Astrocyte of the cerebellum (primary cell): ENCODE data around the gene GPR17.

Experiments used
- DNase-seq: peaks from one replicate; pipeline ENCODE4 v3.0.0-alpha.2; 2011; ENCODE audit warnings: low read depth
- H3K4me3 ChIP-seq: 2 replicates; pipeline ENCODE4 v1.5.1; 2011; ENCODE audit warnings: mild to moderate bottlenecking, low read depth, low read length, moderate library complexity
- CTCF ChIP-seq: IDR thresholded peaks from 2 replicates; pipeline ENCODE4 v1.5.1; 2012; ENCODE audit warnings: low read length, low read depth, moderate library complexity, mild to moderate bottlenecking; ENCODE audit errors: missing control alignments
- in situ Hi-C: cut with HindIII; loops from 2 replicates; pipeline ENCODE4 v1.10.0; 2017; ENCODE audit warnings: low sequenced_read_pairs

Gene GPR17

GRCh38 chr2:127659408-127660290 lies 13.7 kb downstream of the GPR17 start:
- no peak for DNase-seq
- no peak for TF ChIP-seq CTCF

GRCh38 chr2:127660291-127660578 lies 14.3 kb downstream of the GPR17 start:
- in situ Hi-C loops: no loop called here
- no peak overlapping the region for H3K4me3 ChIP-seq
- TF ChIP-seq CTCF: no peak
- no peak for DNase-seq

More at GRCh38 chr2:127659408-127660290, 13.7 kb downstream of the GPR17 start:
- no peak overlapping the region for H3K4me3 ChIP-seq
- in situ Hi-C loops: no loop called here

DNA sequence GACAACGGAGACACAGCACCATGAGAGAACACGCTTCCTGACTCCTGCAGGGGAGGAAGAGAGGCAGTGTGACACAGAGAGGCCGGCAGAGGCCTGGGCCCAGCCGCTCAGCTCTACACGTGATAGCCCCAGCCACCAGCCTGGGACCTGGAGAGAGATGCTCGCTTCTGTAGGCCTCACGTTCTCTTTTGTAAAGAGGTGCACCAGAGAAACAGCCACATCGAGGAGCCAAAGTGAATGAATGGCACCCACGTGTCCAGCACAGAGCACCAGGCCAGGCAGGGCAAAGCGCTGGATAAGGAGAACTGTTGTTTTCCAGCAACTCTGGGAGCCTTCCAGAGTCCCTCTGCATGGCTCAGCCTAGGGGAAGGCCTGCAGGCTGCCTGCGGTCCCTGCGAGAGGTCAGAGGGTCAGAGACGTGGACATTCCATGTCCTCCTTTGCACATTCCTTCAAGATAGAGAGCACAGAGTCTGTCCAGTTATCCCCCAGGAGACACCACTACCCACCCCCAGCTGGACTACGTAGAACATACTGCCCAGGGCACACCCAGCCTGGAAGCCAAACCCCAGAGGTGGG lies 15.2 kb downstream of the GPR17 start:
- in situ Hi-C loops: no loop called here
- DNase-seq: no peak
- TF ChIP-seq CTCF: no peak
- no peak overlapping the region for H3K4me3 ChIP-seq

- TF ChIP-seq CTCF: no peak
- no peak overlapping the region for H3K4me3 ChIP-seq
- no peak for DNase-seq
- in situ Hi-C loops: no loop called here
These were observed 16.1 kb downstream of the GPR17 start for GRCh38 chr2:127661949-127662510.

- no peak for DNase-seq
- in situ Hi-C loops: no loop called here
- H3K4me3 ChIP-seq: no peak overlapping the region
- no peak for TF ChIP-seq CTCF
These were observed 17.1 kb downstream of the GPR17 start for GRCh38 chr2:127662937-127663565.

DNA sequence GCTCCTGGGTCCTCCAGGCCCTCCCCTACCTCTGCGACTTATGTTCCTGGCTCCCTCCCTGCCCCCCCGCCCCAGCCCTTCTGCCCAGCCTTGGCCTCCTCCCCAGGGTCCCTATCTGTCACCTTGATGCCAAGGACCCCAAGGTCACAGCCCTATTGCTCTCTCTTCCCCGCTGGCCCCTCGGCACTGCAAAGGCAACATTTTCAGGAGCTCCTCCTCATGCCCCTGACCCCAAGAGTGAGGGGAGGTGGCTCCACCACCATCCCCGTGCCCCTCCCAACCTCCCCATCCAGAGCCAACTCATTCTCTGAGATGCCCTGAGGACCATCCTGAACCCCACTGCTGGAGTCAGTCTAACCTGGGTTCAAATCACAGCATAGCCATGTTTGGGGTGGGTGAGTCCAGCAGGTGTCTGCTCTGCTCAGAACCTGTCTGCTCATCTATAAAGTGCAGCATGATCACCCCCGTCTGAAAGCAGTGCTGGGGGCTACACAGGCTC lies 17.7 kb downstream of the GPR17 start:
- DNase-seq: no peak
- in situ Hi-C loops: no loop called here
- no peak for TF ChIP-seq CTCF
- no peak overlapping the region for H3K4me3 ChIP-seq
